KMS-11 (cell line): ENCODE data around the gene TMEM43.
"Not testable (repeated sequence)": the region's sequence is repeated elsewhere in the genome, so short reads cannot be mapped to it uniquely, and the experiment has no call there.

Source experiments
- H2AFZ ChIP-seq: fragments of 200-600 bp; sonication (generic); 2 replicates; pipeline ENCODE4 v1.6.1; 2016; ENCODE audit warnings: antibody characterized with exemption, mixed run types, low read depth
- H3K27ac ChIP-seq: fragments of 200-600 bp; sonication (generic); 2 replicates; pipeline ENCODE4 v1.6.1; 2016; ENCODE audit warnings: mild to moderate bottlenecking, mixed run types
- H3K27me3 ChIP-seq: fragments of 200-600 bp; sonication (generic); 2 replicates; pipeline ENCODE4 v1.6.1; 2017; ENCODE audit warnings: mild to moderate bottlenecking, low read depth, mixed run types, moderate library complexity; ENCODE audit not compliant: insufficient read depth
- H3K36me3 ChIP-seq: fragments of 200-600 bp; sonication (generic); 2 replicates; pipeline ENCODE4 v1.6.1; 2017; ENCODE audit warnings: mild to moderate bottlenecking, mixed run types; ENCODE audit not compliant: insufficient read depth
- H3K4me1 ChIP-seq: fragments of 200-600 bp; sonication (generic); 2 replicates; pipeline ENCODE4 v1.6.1; 2016; ENCODE audit warnings: mild to moderate bottlenecking, low read depth, mixed run types; ENCODE audit not compliant: poor library complexity, severe bottlenecking
- H3K4me2 ChIP-seq: fragments of 200-600 bp; sonication (generic); 2 replicates; pipeline ENCODE4 v1.7.0; 2016; ENCODE audit warnings: mild to moderate bottlenecking, mixed run types
- H3K4me3 ChIP-seq: fragments of 200-600 bp; sonication (generic); IDR thresholded peaks from 2 replicates; pipeline ENCODE4 v1.6.1; 2017; ENCODE audit warnings: low read depth, low read length, mixed read lengths; ENCODE audit not compliant: insufficient read depth
- H3K79me2 ChIP-seq: fragments of 200-600 bp; sonication (generic); 2 replicates; pipeline ENCODE4 v1.6.1; 2016; ENCODE audit warnings: low read depth, mixed run types; ENCODE audit not compliant: insufficient read depth
- H3K9ac ChIP-seq: fragments of 200-600 bp; sonication (generic); 2 replicates; pipeline ENCODE4 v1.6.1; 2016; ENCODE audit warnings: mild to moderate bottlenecking, mixed run types
- H4K20me1 ChIP-seq: fragments of 200-600 bp; sonication (generic); 2 replicates; pipeline ENCODE4 v1.6.1; 2016; ENCODE audit warnings: mild to moderate bottlenecking, mixed run types; ENCODE audit not compliant: insufficient read depth
- CTCF ChIP-seq: fragments of 200-600 bp; sonication (generic); conservative IDR thresholded peaks from 2 replicates; pipeline ENCODE4 v1.6.1; 2017; ENCODE audit warnings: low read depth, mild to moderate bottlenecking, antibody characterized with exemption, low read length, moderate library complexity, mixed read lengths

Gene TMEM43

GRCh38 chr3:14092464-14092863, 32.4 kb upstream of the TMEM43 start:
- TF ChIP-seq CTCF = no peak
- Histone ChIP-seq H3K27ac (no peak overlapping the region), H3K4me3 (no peak overlapping the region), H3K4me2 (no peak overlapping the region), H3K27me3 (no peaks in the 10 kb centered on the region), H3K4me1 (no peaks in the 10 kb centered on the region), H4K20me1 (no peaks in the 10 kb centered on the region), H3K79me2 (no peaks in the 10 kb centered on the region), H3K36me3 (no peaks in the 10 kb centered on the region), H2AFZ (no peak overlapping the region), H3K9ac (no peak overlapping the region)

GRCh38 chr3:14093831-14094230, 31.0 kb upstream of the TMEM43 start:
- TF ChIP-seq CTCF = no peak
- no peaks in the 10 kb centered on the region for H4K20me1 ChIP-seq
- H3K36me3 ChIP-seq = no peaks in the 10 kb centered on the region
- H3K27me3 ChIP-seq = no peaks in the 10 kb centered on the region
- H3K79me2 ChIP-seq = no peaks in the 10 kb centered on the region
- no peak overlapping the region for H2AFZ ChIP-seq
- H3K9ac ChIP-seq = no peak overlapping the region
- no peak overlapping the region for H3K27ac ChIP-seq
- H3K4me1 ChIP-seq = no peaks in the 10 kb centered on the region
- no peak overlapping the region for H3K4me3 ChIP-seq
- no peak overlapping the region for H3K4me2 ChIP-seq

GRCh38 chr3:14096742-14097141, 28.1 kb upstream of the TMEM43 start:
- Histone ChIP-seq H3K27me3 (no peaks in the 10 kb centered on the region), H3K27ac (no peak overlapping the region), H3K36me3 (no peaks in the 10 kb centered on the region), H4K20me1 (no peaks in the 10 kb centered on the region), H3K4me3 (no peak overlapping the region), H3K4me2 (no peak overlapping the region), H3K79me2 (no peaks in the 10 kb centered on the region), H3K4me1 (no peaks in the 10 kb centered on the region), H2AFZ (no peak overlapping the region), H3K9ac (no peak overlapping the region)
- TF ChIP-seq CTCF = no peak

GRCh38 chr3:14097616-14098391, 27.0 kb upstream of the TMEM43 start:
- Histone ChIP-seq H3K27me3 (no peaks in the 10 kb centered on the region), H2AFZ (no peak overlapping the region), H3K79me2 (no peaks in the 10 kb centered on the region), H3K4me3 (no peak overlapping the region), H3K36me3 (no peaks in the 10 kb centered on the region), H3K4me2 (no peak overlapping the region), H4K20me1 (no peaks in the 10 kb centered on the region), H3K9ac (no peak overlapping the region), H3K4me1 (no peaks in the 10 kb centered on the region), H3K27ac (no peak overlapping the region)
- no peak for TF ChIP-seq CTCF

GRCh38 chr3:14109821-14110220, 15.0 kb upstream of the TMEM43 start:
- not testable (repeated sequence) for H3K79me2 ChIP-seq, H2AFZ ChIP-seq, H3K4me1 ChIP-seq, H3K27me3 ChIP-seq, H3K36me3 ChIP-seq, H3K9ac ChIP-seq, H3K27ac ChIP-seq, H3K4me2 ChIP-seq, H3K4me3 ChIP-seq, H4K20me1 ChIP-seq
